Activated T-helper 1 cell treated with anti-CD3 and anti-CD28 coated beads, Interleukin-12 subunit alpha, Interleukin-12 subunit beta, Interleukin-2, Interleukin-4 antibody, amounts not matched to agents 30 ng/mL and 10 ng/mL and 1 ng/mL, durations not matched to agents 14 hours and 24 hours and 36 hours (primary cell): ENCODE data around the gene JPT1. TPM values are rescaled to one million over a fixed set of nuclear protein-coding genes. Genes with fewer than 3 reads are reported as not detected.
"Not testable (repeated sequence)": the region's sequence is repeated elsewhere in the genome, so short reads cannot be mapped to it uniquely, and the experiment has no call there.

Source experiments
- DNase-seq: peaks from one replicate; pipeline ENCODE4 v3.0.0; 2021; ENCODE audit warnings: low spot score
- H3K27ac Mint-ChIP-seq: one replicate; pipeline ENCODE4 v1.8.0; 2021; ENCODE audit warnings: mild to moderate bottlenecking, mixed read lengths
- H3K27me3 Mint-ChIP-seq: one replicate; pipeline ENCODE4 v1.8.0; 2022; ENCODE audit warnings: mild to moderate bottlenecking, moderate library complexity, mixed read lengths; ENCODE audit not compliant: insufficient read depth
- H3K36me3 Mint-ChIP-seq: one replicate; pipeline ENCODE4 v1.8.0; 2021; ENCODE audit warnings: low read depth, mixed read lengths
- H3K4me1 Mint-ChIP-seq: one replicate; pipeline ENCODE4 v1.8.0; 2021; ENCODE audit warnings: low read depth, mixed read lengths
- H3K4me3 Mint-ChIP-seq: one replicate; pipeline ENCODE4 v1.8.0; 2021; ENCODE audit warnings: mild to moderate bottlenecking, moderate library complexity, mixed read lengths
- H3K9me3 Mint-ChIP-seq: one replicate; pipeline ENCODE4 v1.8.0; 2021; ENCODE audit warnings: mixed read lengths
- intact Hi-C: fragments of 100-400 bp; cut with micrococcal nuclease; formaldehyde crosslinking; loops from one replicate; pipeline ENCODE4 v1.15.1; 2024
- total RNA-seq: library from RNA; stranded (reverse); gene quantifications from 2 replicates; pipeline ENCODE4 v1.2.3, GENCODE V29; 2022

The JPT1 gene
- total RNA-seq, 1 donor from 2014 or later: 299 TPM

DNA sequence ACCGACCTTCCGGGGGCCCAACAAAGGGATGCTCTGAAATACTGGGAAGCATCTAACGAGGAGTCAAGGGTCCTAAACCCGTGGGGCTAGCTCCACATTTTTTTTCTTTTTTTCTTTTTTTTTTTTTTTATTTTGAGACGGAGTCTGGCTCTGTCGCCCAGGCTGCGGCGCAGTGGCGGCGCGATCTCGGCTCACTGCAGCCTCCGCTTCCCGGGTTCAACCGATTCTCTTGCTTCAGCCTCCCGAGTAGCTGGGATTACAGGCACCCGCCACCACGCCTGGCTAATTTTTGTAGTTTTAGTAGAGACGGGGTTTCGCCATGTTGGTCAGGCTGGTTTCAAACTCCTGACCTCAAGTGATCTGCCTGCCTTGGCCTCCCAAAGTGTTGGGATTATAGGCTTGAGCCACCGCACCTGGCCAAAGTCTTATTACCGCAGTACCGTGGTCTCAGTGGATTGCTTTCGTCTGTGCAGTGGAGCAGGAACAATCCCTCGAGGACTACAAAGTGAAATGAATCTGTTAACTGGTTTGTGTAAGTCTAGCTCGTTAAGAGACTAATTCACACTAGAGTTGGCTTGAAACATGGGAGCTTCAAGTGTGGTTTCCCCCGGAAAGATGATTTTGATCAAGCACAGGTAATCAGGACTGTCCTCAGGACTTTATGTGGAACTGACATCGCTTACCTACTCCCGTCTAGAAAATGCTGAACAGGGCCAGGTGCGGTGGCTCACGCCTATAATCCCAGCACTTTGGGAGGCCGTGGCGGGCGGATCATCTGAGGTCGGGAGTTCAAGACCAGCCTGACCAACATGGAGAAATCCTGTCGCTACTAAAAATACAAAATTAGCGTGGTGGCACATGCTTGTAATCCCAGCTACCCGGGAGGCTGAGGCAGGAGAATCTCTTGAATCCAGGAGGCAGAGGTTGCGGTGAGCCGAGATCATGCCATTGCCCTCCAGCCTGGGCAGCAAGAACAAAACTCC lies 22.0 kb downstream of the JPT1 start:
- peak overlapping the region; percentile 88 for H3K4me3 Mint-ChIP-seq
- DNase-seq, H3K9me3 Mint-ChIP-seq, H3K27me3 Mint-ChIP-seq: not testable (repeated sequence)
- H3K4me1 Mint-ChIP-seq: peaks cover 11% of the 10 kb centered on the region
- intact Hi-C loops: loop anchor here (5.0 kb wide), 2 partner anchors 70 to 130 kb away; partner anchors contain the start of genes GGA3 and MRPS7
- peaks cover 26% of the 10 kb centered on the region for H3K36me3 Mint-ChIP-seq
- peak overlapping the region; percentile 79 for H3K27ac Mint-ChIP-seq

- intact Hi-C loops: loop anchor here (1.0 to 5.0 kb wide), 7 partner anchors 17 to 170 kb away; partner anchors contain the start of genes GGA3, JPT1, KCTD2 and MRPS7
- Mint-ChIP-seq H3K36me3 (peaks cover 21% of the 10 kb centered on the region), H3K27ac (peak within 1 kb of the TSS; percentile 88), H3K4me1 (peaks cover 12% of the 10 kb centered on the region), H3K4me3 (peak within 1 kb of the TSS; percentile 92), H3K9me3 (no peaks in the 10 kb centered on the region), H3K27me3 (no peaks in the 10 kb centered on the region)
- DNase-seq: peak; percentile 70
These were observed 22.9 kb downstream of the JPT1 start, which contains the start of gene NT5C for GRCh38 chr17:75131278-75132017. NT5C (minus strand) TSS chr17:75131742; CDS start chr17:75131707, 35 bp downstream.

DNA sequence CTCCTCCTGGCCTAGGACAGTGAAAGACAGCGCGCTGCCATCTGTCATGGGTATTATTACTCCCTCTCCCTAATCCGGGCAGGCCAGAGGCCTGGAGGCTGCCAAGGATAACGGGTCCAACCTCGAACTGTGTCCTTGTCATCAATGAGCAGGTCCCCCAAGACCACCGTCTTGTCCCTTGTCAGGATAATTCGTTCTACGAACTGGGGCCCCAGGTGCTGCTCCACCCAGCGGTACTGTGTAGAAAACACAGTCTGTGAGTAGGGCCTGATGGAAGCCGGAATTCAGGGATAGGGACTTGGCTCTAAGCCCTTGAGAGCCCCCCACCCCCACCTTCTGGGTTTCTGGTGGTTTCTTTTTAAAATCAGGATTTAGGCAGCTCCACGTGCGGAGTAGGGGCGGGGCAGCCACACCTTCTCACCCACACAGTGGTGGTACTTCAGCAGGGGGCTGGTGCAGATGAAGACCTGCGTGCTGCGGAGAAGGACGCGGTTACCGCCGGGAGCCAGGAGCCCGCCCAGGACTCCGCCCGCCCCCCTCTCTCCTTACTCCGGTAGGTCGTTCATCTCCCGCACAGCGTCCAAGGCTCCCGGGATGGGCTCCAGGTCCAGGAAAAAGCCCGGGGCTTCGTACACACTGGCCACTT lies 23.6 kb downstream of the JPT1 start:
- Mint-ChIP-seq H3K9me3 (no peaks in the 10 kb centered on the region), H3K4me1 (peaks cover 19% of the 10 kb centered on the region), H3K27me3 (no peaks in the 10 kb centered on the region), H3K4me3 (peak overlapping the region; percentile 92), H3K36me3 (peaks cover 21% of the 10 kb centered on the region), H3K27ac (peak overlapping the region; percentile 88)
- intact Hi-C loops: loop anchor here (1.0 to 5.0 kb wide), 7 partner anchors 16 to 169 kb away; partner anchors contain the start of genes GGA3, JPT1, KCTD2 and MRPS7
- DNase-seq: no peak

DNA sequence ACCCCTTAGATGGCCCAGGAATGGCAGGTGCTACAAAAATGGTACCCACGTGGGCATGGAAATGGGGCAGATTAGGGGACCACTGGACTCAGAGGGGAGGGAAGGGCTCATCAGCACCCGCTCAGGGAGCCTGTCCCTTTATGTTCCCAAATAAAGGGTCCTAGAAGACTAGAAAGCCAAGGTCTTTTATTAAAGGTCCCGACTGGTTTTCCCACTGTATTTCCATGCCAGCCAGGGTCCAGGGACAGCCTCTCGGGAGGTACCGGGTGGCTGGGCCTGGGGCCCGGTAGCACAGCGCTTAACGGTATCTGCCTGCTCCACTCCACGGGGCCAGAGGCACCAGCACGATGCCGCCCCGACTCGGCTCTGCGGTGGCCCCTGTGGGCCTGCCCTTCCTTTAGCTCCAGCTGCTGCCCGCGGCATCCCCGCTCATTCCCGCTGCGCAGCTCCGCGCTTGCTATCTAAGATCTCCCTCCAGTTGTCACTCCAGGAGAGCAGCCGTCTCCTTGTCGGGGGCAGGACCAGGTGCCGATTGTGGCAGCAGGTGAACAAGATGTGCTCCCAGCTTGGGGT lies 24.2 kb downstream of the JPT1 start:
- H3K9me3 Mint-ChIP-seq: no peaks in the 10 kb centered on the region
- H3K27ac Mint-ChIP-seq: no peak overlapping the region
- peaks cover 18% of the 10 kb centered on the region for H3K36me3 Mint-ChIP-seq
- no peaks in the 10 kb centered on the region for H3K27me3 Mint-ChIP-seq
- DNase-seq: no peak
- intact Hi-C loops: loop anchor here (2.0 to 5.0 kb wide), 3 partner anchors 53 to 132 kb away; partner anchors contain the start of genes GGA3, MRPS7 and SUMO2
- peak overlapping the region; percentile 92 for H3K4me3 Mint-ChIP-seq
- peaks cover 24% of the 10 kb centered on the region for H3K4me1 Mint-ChIP-seq

DNA sequence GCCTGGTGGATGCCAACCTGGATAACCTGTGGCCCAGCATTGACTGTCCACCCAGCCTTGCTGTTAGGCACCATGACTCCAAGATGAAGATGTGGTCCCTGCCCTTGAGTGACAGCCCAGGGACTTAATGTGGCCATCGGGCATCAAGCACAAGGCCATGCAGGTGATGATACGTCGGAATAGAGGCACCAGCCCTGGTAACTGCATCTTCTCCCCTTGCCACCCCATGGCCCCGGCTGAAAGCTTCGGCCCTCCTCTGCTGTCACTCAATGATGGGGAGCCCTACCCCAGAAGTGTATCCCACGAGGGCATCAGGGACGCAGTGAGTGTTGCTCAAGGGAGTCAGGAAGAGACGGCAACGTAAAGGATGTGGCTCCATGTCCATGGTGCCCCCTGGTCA lies 24.7 kb downstream of the JPT1 start:
- no peaks in the 10 kb centered on the region for H3K27me3 Mint-ChIP-seq
- H3K27ac Mint-ChIP-seq: peak overlapping the region; percentile 18
- DNase-seq: no peak
- no peaks in the 10 kb centered on the region for H3K9me3 Mint-ChIP-seq
- peaks cover 14% of the 10 kb centered on the region for H3K36me3 Mint-ChIP-seq
- H3K4me3 Mint-ChIP-seq: peak overlapping the region; percentile 63
- peaks cover 30% of the 10 kb centered on the region for H3K4me1 Mint-ChIP-seq
- intact Hi-C loops: no loop called here

GRCh38 chr17:75128694-75129505 lies 25.4 kb downstream of the JPT1 start:
- no peaks in the 10 kb centered on the region for H3K9me3 Mint-ChIP-seq
- H3K27ac Mint-ChIP-seq: no peak overlapping the region
- H3K4me1 Mint-ChIP-seq: peaks cover 36% of the 10 kb centered on the region
- intact Hi-C loops: no loop called here
- DNase-seq: no peak
- no peaks in the 10 kb centered on the region for H3K27me3 Mint-ChIP-seq
- peaks cover 19% of the 10 kb centered on the region for H3K36me3 Mint-ChIP-seq
- H3K4me3 Mint-ChIP-seq: peak overlapping the region; percentile 63

DNA sequence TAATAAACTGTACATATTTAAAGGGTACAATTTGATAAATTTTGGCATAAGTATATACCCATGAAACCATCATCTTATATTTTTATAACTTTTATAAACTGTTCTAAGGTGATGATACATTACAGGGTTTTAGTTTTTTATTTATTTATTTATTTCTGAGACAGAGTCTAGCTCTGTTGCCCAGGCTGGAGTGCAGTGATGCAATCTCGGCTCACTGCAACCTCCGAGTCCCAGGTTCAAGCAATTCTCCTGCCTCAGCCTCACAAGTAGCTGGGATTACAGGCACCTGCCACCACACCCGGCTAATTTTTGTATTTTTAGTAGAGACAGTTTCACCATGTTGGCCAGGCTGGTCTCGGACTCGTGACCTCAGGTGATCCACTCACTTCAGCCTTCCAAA lies 26.4 kb downstream of the JPT1 start:
- Mint-ChIP-seq H3K36me3 (peaks cover 20% of the 10 kb centered on the region), H3K4me1 (peaks cover 38% of the 10 kb centered on the region)
- H3K27ac Mint-ChIP-seq, H3K27me3 Mint-ChIP-seq, intact Hi-C loops, H3K4me3 Mint-ChIP-seq, DNase-seq, H3K9me3 Mint-ChIP-seq: not testable (repeated sequence)

- H3K4me1 Mint-ChIP-seq: peaks cover 34% of the 10 kb centered on the region
- H3K27me3 Mint-ChIP-seq: no peaks in the 10 kb centered on the region
- H3K36me3 Mint-ChIP-seq: peaks cover 20% of the 10 kb centered on the region
- no peak overlapping the region for H3K4me3 Mint-ChIP-seq
- DNase-seq: no peak
- no peak overlapping the region for H3K27ac Mint-ChIP-seq
- intact Hi-C loops: no loop called here
- H3K9me3 Mint-ChIP-seq: no peaks in the 10 kb centered on the region
These were observed 27.4 kb downstream of the JPT1 start for GRCh38 chr17:75126954-75127353.

- Mint-ChIP-seq H3K36me3 (peaks cover 23% of the 10 kb centered on the region), H3K9me3 (no peaks in the 10 kb centered on the region), H3K27me3 (no peaks in the 10 kb centered on the region), H3K4me3 (peak overlapping the region; percentile 40), H3K27ac (peak overlapping the region; percentile 78), H3K4me1 (peaks cover 35% of the 10 kb centered on the region)
- DNase-seq: peak; percentile 19
- intact Hi-C loops: no loop called here
These were observed 28.3 kb downstream of the JPT1 start for GRCh38 chr17:75125984-75126383.

GRCh38 chr17:75124819-75125162 lies 29.5 kb downstream of the JPT1 start:
- Mint-ChIP-seq H3K4me3 (peak overlapping the region; percentile 70), H3K9me3 (no peaks in the 10 kb centered on the region), H3K27me3 (no peaks in the 10 kb centered on the region), H3K27ac (peak overlapping the region; percentile 76), H3K4me1 (peaks cover 32% of the 10 kb centered on the region), H3K36me3 (peaks cover 22% of the 10 kb centered on the region)
- DNase-seq: no peak
- intact Hi-C loops: no loop called here

- Mint-ChIP-seq H3K4me3 (peak overlapping the region; percentile 70), H3K4me1 (peaks cover 32% of the 10 kb centered on the region), H3K9me3 (no peaks in the 10 kb centered on the region), H3K27me3 (no peaks in the 10 kb centered on the region), H3K27ac (peak overlapping the region; percentile 78), H3K36me3 (peaks cover 21% of the 10 kb centered on the region)
- peak; percentile 19 for DNase-seq
- intact Hi-C loops: no loop called here
These were observed 30.1 kb downstream of the JPT1 start for GRCh38 chr17:75124041-75124818.
